K562 (cell line): ENCODE results near the gene ARL10. TPM values are rescaled to one million over a fixed set of nuclear protein-coding genes. Genes with fewer than 3 reads are reported as not detected.

Experiments used
- CBX5 ChIP-seq: IDR thresholded peaks from 2 replicates; pipeline ENCODE4 v1.6.1; 2014; ENCODE audit warnings: low read depth, borderline replicate concordance
- CEBPG ChIP-seq, 3 experiments: fragments of 200-800 bp in 1 of 3; sonication (Bioruptor generic) in 1 of 3; sonication (generic) in 1 of 3; formaldehyde crosslinking in 1 of 3; IDR thresholded peaks in 2 of 3; conservative IDR thresholded peaks in 1 of 3; 2 replicates each; pipeline versions ENCODE4 v1.6.1 to v1.8.0; 2016 to 2022; ENCODE audit warnings: missing compliant biosample characterization in 2 of 3, missing genetic modification characterization in 2 of 3, mild to moderate bottlenecking in 1 of 3, missing genetic modification reagents in 1 of 3
- CREB3L1 ChIP-seq: fragments of 450-650 bp; IDR thresholded peaks from 2 replicates; pipeline ENCODE4 v1.6.1; 2014; ENCODE audit warnings: low read depth, mild to moderate bottlenecking, moderate library complexity, borderline replicate concordance
- ETV6 ChIP-seq, 3 experiments: fragments of 150-350 bp in 1 of 3; sonication (generic) in 1 of 3; formaldehyde crosslinking in 1 of 3; IDR thresholded peaks; 2 replicates each; pipeline versions ENCODE4 v1.6.1 to v1.8.0; 2014 to 2022; ENCODE audit warnings: borderline replicate concordance in 2 of 3, low read depth in 2 of 3, antibody characterized with exemption in 1 of 3, low read length in 1 of 3, mild to moderate bottlenecking in 1 of 3, missing genetic modification reagents in 1 of 3
- KLF1 ChIP-seq: fragments of 450-650 bp; IDR thresholded peaks from 2 replicates; pipeline ENCODE4 v1.6.1; 2016; ENCODE audit warnings: missing genetic modification characterization, missing compliant biosample characterization
- MCM2 ChIP-seq: fragments of 450-650 bp; IDR thresholded peaks from 2 replicates; pipeline ENCODE4 v1.6.1; 2017; ENCODE audit warnings: low read depth, mild to moderate bottlenecking
- MITF ChIP-seq: IDR thresholded peaks from 2 replicates; pipeline ENCODE4 v1.6.1; 2014; ENCODE audit warnings: antibody characterized with exemption
- PPARD ChIP-seq: fragments of 250-450 bp; sonication (Bioruptor Pico); IDR thresholded peaks from 2 replicates; pipeline ENCODE4 v1.8.0; 2022; ENCODE audit warnings: inconsistent platforms, mild to moderate bottlenecking, moderate library complexity
- ZC3H8 ChIP-seq: fragments of 450-650 bp; IDR thresholded peaks from 2 replicates; pipeline ENCODE4 v1.6.1; 2017
- ZFPM2 ChIP-seq: fragments of 250-450 bp; sonication (Bioruptor Pico); IDR thresholded peaks from 2 replicates; pipeline ENCODE4 v1.5.1; 2022; ENCODE audit warnings: mild to moderate bottlenecking
- ZKSCAN8 ChIP-seq: fragments of 200-800 bp; sonication (Bioruptor generic); IDR thresholded peaks from 2 replicates; pipeline ENCODE4 v1.6.1; 2016; ENCODE audit warnings: missing genetic modification characterization, missing compliant biosample characterization
- ZNF436 ChIP-seq: fragments of 250-450, 450-650 bp; sonication (Bioruptor Pico); formaldehyde crosslinking; IDR thresholded peaks from 2 replicates; pipeline ENCODE4 v1.7.0; 2020; ENCODE audit warnings: mild to moderate bottlenecking
- ZNF780A ChIP-seq: fragments of 250-450 bp; sonication (Bioruptor Pico); IDR thresholded peaks from 2 replicates; pipeline ENCODE4 v1.5.0; 2021; ENCODE audit warnings: mild to moderate bottlenecking
- polyA plus RNA-seq, 8 experiments: library from polyadenylated mRNA; depleted of rRNA in 4 of 8; stranded (reverse) in 5 of 8; unstranded in 3 of 8; fragments of >200 nt; fragmentation: Nextera tagmentation in 2 of 8; fragmentation: Illumina TruSeq in 1 of 8; extraction: Ambion mirVana in 2 of 8; extraction: Trizol in 1 of 8; gene quantifications; 2 replicates each; pipeline versions ENCODE4 v1.2.1 to v1.2.3, GENCODE V29; 2011 to 2014; ENCODE audit warnings: inconsistent platforms in 1 of 8, missing spikeins in 1 of 8
- total RNA-seq, 7 experiments: library from RNA; depleted of rRNA in 6 of 7; stranded (reverse); fragments of >200 nt in 6 of 7; fragmentation: Illumina TruSeq in 2 of 7; extraction: Trizol in 2 of 7; gene quantifications; 2 replicates each; pipeline versions ENCODE4 v1.2.1 to v1.2.3, GENCODE V29; 2011 to 2021; ENCODE audit warnings: low replicate concordance in 1 of 7
- TF ChIP-seq, protein P1 (sequence below), 2 experiments: fragments of 450-650 bp; IDR thresholded peaks; 2 replicates each; pipeline ENCODE4 v1.6.1; 2018; ENCODE audit warnings: mild to moderate bottlenecking in 2 of 2, low read depth in 1 of 2; ENCODE audit not compliant: partially characterized antibody in 2 of 2
- TF ChIP-seq, protein P2 (sequence below): fragments of 450-650 bp; IDR thresholded peaks from 2 replicates; pipeline ENCODE4 v1.6.1; 2016; ENCODE audit warnings: missing biosample characterization, missing genetic modification characterization
- TF ChIP-seq, protein P3 (sequence below): sonication (generic); formaldehyde crosslinking; IDR thresholded peaks from 2 replicates; pipeline ENCODE4 v1.8.1; 2023; ENCODE audit warnings: mild to moderate bottlenecking, missing genetic modification reagents

Gene ARL10
- total and polyA plus RNA-seq, 9 of the 15 experiments (the other 6 are each of a cell fraction or from before 2014, with no cell fraction given), result under 0.01 to 0.40 (median 0.34) TPM; not detected in 3

DNA sequence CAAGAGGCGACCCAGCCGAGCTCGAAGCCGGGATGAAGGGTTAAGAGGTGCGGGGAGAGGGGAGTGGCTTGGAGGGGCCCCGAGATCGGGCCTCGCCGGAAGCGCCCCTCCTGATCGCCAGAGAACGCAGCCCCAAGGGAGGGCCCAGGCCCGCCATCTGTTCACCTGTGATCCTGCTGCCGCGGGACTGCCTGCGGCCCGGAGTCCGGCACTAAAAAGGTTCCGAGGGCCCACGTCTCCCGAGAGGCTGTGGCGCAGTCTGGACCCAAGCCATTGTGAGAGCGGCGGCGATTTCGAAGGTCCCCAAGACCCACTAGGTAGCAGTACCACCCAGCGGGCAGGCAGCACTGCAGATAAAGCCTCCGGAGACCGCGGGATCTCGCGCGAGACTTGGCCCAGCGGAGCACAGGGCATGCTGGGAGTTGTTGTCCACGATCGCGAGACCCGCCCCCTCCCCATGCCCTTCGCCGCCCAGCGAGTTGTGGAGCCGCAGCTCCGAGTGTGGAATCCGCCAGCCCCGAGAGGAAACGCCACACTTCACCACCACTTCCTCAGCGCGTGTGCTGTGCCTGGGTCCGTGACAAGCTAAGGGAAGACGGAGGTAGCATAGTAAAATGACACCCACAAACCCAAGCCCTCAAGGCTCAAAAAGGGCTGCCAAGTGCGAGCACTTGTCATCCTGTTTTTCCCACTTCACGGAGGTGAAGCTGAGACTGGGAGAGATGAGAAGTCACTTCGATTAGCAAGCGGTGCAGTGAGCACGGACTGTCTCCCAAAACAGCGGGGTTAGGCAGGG, 3.7 kb upstream of the ARL10 start, which contains the start of gene KIAA1191 (continued):
- TF ChIP-seq CREB3L1 (peak; percentile 93), ETV6 (IDR thresholded peaks at IDR 0.05; ENCODE audit: borderline replicate concordance in 1 of 2, low read depth in 2 of 2, low read length in 1 of 2) (no peak), ETV6 (CRISPR knock-in tag; IDR thresholded peaks at IDR 0.05; ENCODE audit: borderline replicate concordance) (0 out of 2 replicates have a peak, but pooled peaks have one; percentile 4), ZNF780A (CRISPR knock-in tag) (no peak), MCM2 (no peak), ZKSCAN8 (no peak), CEBPG (CRISPR knock-in tag; IDR thresholded peaks at IDR 0.05) (no peak), CEBPG (tag; conservative IDR thresholded peaks at IDR 0.05 in 1 of 2, IDR thresholded peaks at IDR 0.05 in 1 of 2) (no peak), MITF (no peak), KLF1 (tag) (peak; percentile 47; the same call in 1 of the 2 replicates), ZFPM2 (no peak), CBX5 (no peak), ZNF436 (CRISPR knock-in tag) (no peak), PPARD (CRISPR knock-in tag) (no peak), ZC3H8 (no peak)
- TF ChIP-seq, protein P1, sequence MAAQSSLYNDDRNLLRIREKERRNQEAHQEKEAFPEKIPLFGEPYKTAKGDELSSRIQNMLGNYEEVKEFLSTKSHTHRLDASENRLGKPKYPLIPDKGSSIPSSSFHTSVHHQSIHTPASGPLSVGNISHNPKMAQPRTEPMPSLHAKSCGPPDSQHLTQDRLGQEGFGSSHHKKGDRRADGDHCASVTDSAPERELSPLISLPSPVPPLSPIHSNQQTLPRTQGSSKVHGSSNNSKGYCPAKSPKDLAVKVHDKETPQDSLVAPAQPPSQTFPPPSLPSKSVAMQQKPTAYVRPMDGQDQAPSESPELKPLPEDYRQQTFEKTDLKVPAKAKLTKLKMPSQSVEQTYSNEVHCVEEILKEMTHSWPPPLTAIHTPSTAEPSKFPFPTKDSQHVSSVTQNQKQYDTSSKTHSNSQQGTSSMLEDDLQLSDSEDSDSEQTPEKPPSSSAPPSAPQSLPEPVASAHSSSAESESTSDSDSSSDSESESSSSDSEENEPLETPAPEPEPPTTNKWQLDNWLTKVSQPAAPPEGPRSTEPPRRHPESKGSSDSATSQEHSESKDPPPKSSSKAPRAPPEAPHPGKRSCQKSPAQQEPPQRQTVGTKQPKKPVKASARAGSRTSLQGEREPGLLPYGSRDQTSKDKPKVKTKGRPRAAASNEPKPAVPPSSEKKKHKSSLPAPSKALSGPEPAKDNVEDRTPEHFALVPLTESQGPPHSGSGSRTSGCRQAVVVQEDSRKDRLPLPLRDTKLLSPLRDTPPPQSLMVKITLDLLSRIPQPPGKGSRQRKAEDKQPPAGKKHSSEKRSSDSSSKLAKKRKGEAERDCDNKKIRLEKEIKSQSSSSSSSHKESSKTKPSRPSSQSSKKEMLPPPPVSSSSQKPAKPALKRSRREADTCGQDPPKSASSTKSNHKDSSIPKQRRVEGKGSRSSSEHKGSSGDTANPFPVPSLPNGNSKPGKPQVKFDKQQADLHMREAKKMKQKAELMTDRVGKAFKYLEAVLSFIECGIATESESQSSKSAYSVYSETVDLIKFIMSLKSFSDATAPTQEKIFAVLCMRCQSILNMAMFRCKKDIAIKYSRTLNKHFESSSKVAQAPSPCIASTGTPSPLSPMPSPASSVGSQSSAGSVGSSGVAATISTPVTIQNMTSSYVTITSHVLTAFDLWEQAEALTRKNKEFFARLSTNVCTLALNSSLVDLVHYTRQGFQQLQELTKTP (IDR thresholded peaks at IDR 0.05; ENCODE audit: low read depth in 1 of 2, partially characterized antibody in 2 of 2), result peak in 1 of 2 experiments; percentile 77
- TF ChIP-seq, protein P2, sequence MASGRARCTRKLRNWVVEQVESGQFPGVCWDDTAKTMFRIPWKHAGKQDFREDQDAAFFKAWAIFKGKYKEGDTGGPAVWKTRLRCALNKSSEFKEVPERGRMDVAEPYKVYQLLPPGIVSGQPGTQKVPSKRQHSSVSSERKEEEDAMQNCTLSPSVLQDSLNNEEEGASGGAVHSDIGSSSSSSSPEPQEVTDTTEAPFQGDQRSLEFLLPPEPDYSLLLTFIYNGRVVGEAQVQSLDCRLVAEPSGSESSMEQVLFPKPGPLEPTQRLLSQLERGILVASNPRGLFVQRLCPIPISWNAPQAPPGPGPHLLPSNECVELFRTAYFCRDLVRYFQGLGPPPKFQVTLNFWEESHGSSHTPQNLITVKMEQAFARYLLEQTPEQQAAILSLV (tag), result no peak
- TF ChIP-seq, protein P3, sequence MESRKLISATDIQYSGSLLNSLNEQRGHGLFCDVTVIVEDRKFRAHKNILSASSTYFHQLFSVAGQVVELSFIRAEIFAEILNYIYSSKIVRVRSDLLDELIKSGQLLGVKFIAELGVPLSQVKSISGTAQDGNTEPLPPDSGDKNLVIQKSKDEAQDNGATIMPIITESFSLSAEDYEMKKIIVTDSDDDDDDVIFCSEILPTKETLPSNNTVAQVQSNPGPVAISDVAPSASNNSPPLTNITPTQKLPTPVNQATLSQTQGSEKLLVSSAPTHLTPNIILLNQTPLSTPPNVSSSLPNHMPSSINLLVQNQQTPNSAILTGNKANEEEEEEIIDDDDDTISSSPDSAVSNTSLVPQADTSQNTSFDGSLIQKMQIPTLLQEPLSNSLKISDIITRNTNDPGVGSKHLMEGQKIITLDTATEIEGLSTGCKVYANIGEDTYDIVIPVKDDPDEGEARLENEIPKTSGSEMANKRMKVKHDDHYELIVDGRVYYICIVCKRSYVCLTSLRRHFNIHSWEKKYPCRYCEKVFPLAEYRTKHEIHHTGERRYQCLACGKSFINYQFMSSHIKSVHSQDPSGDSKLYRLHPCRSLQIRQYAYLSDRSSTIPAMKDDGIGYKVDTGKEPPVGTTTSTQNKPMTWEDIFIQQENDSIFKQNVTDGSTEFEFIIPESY, result no peak
